ENCODE measurements around the gene CRELD1. TPM values are rescaled to one million over a fixed set of nuclear protein-coding genes. Genes with fewer than 3 reads are reported as not detected.
A peak's percentile ranks its signal among the peaks of the same experiment; 100 is the strongest.

Gene CRELD1
- total and polyA plus RNA-seq, 9 of the 15 experiments (the other 6 are each of a cell fraction or from before 2014, with no cell fraction given) = 3.3 to 25.8 (median 16.5) TPM

DNA sequence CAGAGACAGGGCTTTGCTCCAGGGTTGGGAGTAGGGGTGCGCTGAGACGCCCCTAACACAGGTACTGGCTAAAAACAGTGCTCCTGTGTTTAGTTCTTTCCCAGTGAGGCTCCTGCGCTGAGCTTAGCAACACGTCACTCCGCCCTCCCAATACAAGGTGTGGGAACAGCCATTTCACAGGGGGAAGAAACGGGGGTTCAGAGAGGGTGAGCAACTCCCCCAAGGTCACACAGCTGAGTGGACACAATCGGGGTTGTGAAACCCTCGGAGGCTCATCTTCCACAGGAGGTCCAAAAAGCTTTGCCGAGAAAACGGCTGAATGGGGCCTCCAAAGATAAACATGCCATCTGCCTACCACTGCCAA is 17.9 kb downstream of the CRELD1 start:
- BruUV-seq (replicated peaks) = no TSS peak
- Histone ChIP-seq H3K9ac (ENCODE audit: insufficient read depth in 1 of 2, low read depth in 2 of 2, low read length in 2 of 2) (peak overlapping the region; percentile 7 to 86; a peak in 2 of 4 replicates), H3K9me1 (ENCODE audit: control insufficient read depth, insufficient read depth, low read length) (no peaks in the 10 kb centered on the region), H3K4me2 (ENCODE audit: insufficient read depth, low read length) (peak overlapping the region; percentile 73), H3K4me1 (replicated peaks in 1 of 2; ENCODE audit: control insufficient read depth in 2 of 2, insufficient read depth in 2 of 2, low read length in 2 of 2) (peaks cover 21 to 39% of the 10 kb centered on the region in 2 experiments), H3K79me2 (ENCODE audit: control insufficient read depth, insufficient read depth, low read length) (no peaks in the 10 kb centered on the region), H4K20me1 (replicated peaks; ENCODE audit: control insufficient read depth, insufficient read depth, low read length) (no peaks in the 10 kb centered on the region), H2AFZ (ENCODE audit: low read depth, low read length) (peak overlapping the region; percentile 75), H3K4me3 (peak overlapping the region; percentile 49), H3K36me3 (ENCODE audit: control insufficient read depth, insufficient read depth, low read length) (no peaks in the 10 kb centered on the region), H3K9me3 (replicated peaks; ENCODE audit: control insufficient read depth, insufficient read depth, low read depth, low read length) (no peaks in the 10 kb centered on the region), H3K27ac (ENCODE audit: extremely low read depth, low read depth, low read length) (no peak overlapping the region), H3K27me3 (ENCODE audit: control insufficient read depth in 2 of 2, insufficient read depth in 2 of 2, low read length in 2 of 2) (no peaks in the 10 kb centered on the region)
- ChIA-PET CTCF (ENCODE audit: low intra/inter-chr PET ratio) (no interaction called here), POLR2A (interaction anchor here (0.6 to 1.6 kb wide), 6 partner anchors 8 to 453 kb away, joined by 3 to 5 read pairs (median 4); no protein-coding TSS in a partner anchor)
- FAIRE-seq (no peak), ATAC-seq (no peak), DNase-seq (ENCODE audit: extremely low read depth in 1 of 4, low spot score in 3 of 4) (no peak)
- in situ Hi-C loops (cut with MboI) = no loop called here
- intact Hi-C loops (cut with micrococcal nuclease) = loop anchor here (5.0 kb wide), 1 partner anchor 36 kb away; the partner anchor contains the start of gene EMC3
- 46% methylated on average over 10 of the region's 10 CpGs for WGBS (ENCODE audit: insufficient coverage, low coverage, missing lambda C conversion rate)
- TF ChIP-seq BCOR (IDR thresholded peaks at IDR 0.05) (peak; percentile 96), SREBF2 (CRISPR knock-in tag; IDR thresholded peaks at IDR 0.05) (no peak), POU5F1 (IDR thresholded peaks at IDR 0.05; ENCODE audit: borderline replicate concordance, low read depth, low read length, partially characterized antibody) (no peak), IFI16 (CRISPR knock-in tag; IDR thresholded peaks at IDR 0.05) (no peak), RBM39 (optimal IDR thresholded peaks at IDR 0.05; ENCODE audit: low read depth, low read length) (no peak), SETDB1 (IDR thresholded peaks at IDR 0.05; ENCODE audit: low read length) (no peak), RCOR1 (IDR thresholded peaks at IDR 0.05; ENCODE audit: borderline replicate concordance in 1 of 2, low read depth in 2 of 2, low read length in 2 of 2) (peak in 1 of 2 experiments; percentile 71; a peak in 2 of 4 replicates), PTBP1 (IDR thresholded peaks at IDR 0.05; ENCODE audit: low read depth, low read length) (peak; percentile 95), CEBPB (tag; IDR thresholded peaks at IDR 0.05) (peak; percentile 50), CHD4 (IDR thresholded peaks at IDR 0.05; ENCODE audit: insufficient read depth, insufficient replicate concordance, low read depth, low read length, poor library complexity, severe bottlenecking) (peak; percentile 47), CBFA2T3 (IDR thresholded peaks at IDR 0.05) (no peak), NCOA4 (IDR thresholded peaks at IDR 0.05; ENCODE audit: partially characterized antibody) (no peak), KDM1A (IDR thresholded peaks at IDR 0.05) (peak; percentile 39 to 82), ATF1 (CRISPR knock-in tag; IDR thresholded peaks at IDR 0.05) (no peak), ATF1 (tag; IDR thresholded peaks at IDR 0.05) (no peak), ZNF12 (CRISPR knock-in tag; IDR thresholded peaks at IDR 0.05) (0 out of 2 replicates have a peak, but pooled peaks have one; percentile 52), SMARCA5 (IDR thresholded peaks at IDR 0.05) (peak; percentile 97), ZNF644 (tag; IDR thresholded peaks at IDR 0.05; ENCODE audit: low read depth) (no peak), BRCA1 (IDR thresholded peaks at IDR 0.05) (no peak), BRCA1 (CRISPR knock-in tag; IDR thresholded peaks at IDR 0.05) (no peak), ATF4 (CRISPR knock-in tag; IDR thresholded peaks at IDR 0.05) (no peak), CBX3 (IDR thresholded peaks at IDR 0.05; ENCODE audit: borderline replicate concordance in 1 of 2, low read length in 2 of 2) (no peak)
- TF ChIP-seq, protein P1, sequence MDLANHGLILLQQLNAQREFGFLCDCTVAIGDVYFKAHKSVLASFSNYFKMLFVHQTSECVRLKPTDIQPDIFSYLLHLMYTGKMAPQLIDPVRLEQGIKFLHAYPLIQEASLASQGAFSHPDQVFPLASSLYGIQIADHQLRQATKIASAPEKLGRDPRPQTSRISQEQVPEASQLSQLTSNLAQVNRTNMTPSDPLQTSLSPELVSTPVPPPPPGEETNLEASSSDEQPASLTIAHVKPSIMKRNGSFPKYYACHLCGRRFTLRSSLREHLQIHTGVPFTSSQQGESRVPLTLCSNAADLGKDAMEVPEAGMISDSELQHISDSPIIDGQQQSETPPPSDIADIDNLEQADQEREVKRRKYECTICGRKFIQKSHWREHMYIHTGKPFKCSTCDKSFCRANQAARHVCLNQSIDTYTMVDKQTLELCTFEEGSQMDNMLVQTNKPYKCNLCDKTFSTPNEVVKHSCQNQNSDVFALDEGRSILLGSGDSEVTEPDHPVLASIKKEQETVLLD (IDR thresholded peaks at IDR 0.05) = 0 out of 2 replicates have a peak, but pooled peaks have one; percentile 29
